Tibial nerve (tissue), 4 donors: ENCODE results near the gene FTCDNL1. TPM values are rescaled to one million over a fixed set of nuclear protein-coding genes. Genes with fewer than 3 reads are reported as not detected.

ENCODE experiments used
- DNase-seq, 2 donors: peaks; one replicate each; pipeline ENCODE4 v3.0.0-alpha.2; 2019; ENCODE audit warnings: low spot score in 2 of 2
- H3K27ac ChIP-seq, 4 donors: fragments of 200-600 bp; sonication (generic) in 3 of 4; one replicate each; pipeline ENCODE4 v1.5.1; 2017 to 2019; ENCODE audit warnings: mild to moderate bottlenecking in 1 of 4
- H3K27me3 ChIP-seq, 2 donors: fragments of 200-600 bp; sonication (generic) in 1 of 2; one replicate each; pipeline versions ENCODE4 v1.5.1 to v1.6.0; 2017 to 2019
- H3K36me3 ChIP-seq, 3 donors: fragments of 200-600 bp; sonication (generic); one replicate each; pipeline ENCODE4 v1.5.1; 2018 to 2019
- H3K4me1 ChIP-seq, 4 donors: fragments of 200-600 bp; sonication (generic) in 3 of 4; one replicate each; pipeline ENCODE4 v1.5.1; 2017 to 2019
- H3K4me3 ChIP-seq, 4 donors: fragments of 200-600 bp; sonication (generic) in 3 of 4; one replicate each; pipeline ENCODE4 v1.5.1; 2017 to 2019; ENCODE audit warnings: mild to moderate bottlenecking in 1 of 4, moderate library complexity in 1 of 4
- H3K9me3 ChIP-seq, 4 donors: fragments of 200-600 bp; sonication (generic) in 3 of 4; one replicate each; pipeline ENCODE4 v1.5.1; 2017 to 2019
- CTCF ChIP-seq, 5 experiments: fragments of 200-600 bp in 3 of 5; fragments of 450-650 bp in 2 of 5; sonication (generic) in 3 of 5; IDR thresholded peaks; one replicate each; pipeline ENCODE4 v1.5.1; 2016 to 2019; ENCODE audit warnings: antibody characterized with exemption in 5 of 5, mild to moderate bottlenecking in 3 of 5, moderate library complexity in 2 of 5
- EP300 ChIP-seq, 2 donors: sonication (generic); formaldehyde crosslinking; IDR thresholded peaks; one replicate each; pipeline ENCODE4 v1.6.1; 2017; ENCODE audit warnings: antibody characterized with exemption in 2 of 2, mild to moderate bottlenecking in 1 of 2
- POLR2A ChIP-seq, 2 donors: fragments of 450-650 bp; IDR thresholded peaks; one replicate each; pipeline ENCODE4 v1.6.1; 2017; ENCODE audit warnings: antibody characterized with exemption in 2 of 2, mild to moderate bottlenecking in 2 of 2, moderate library complexity in 2 of 2
- WGBS, 2 donors: methylation state at CpG; one replicate each; pipeline ENCODE4 v1.1.5; 2018; 5-methylcytosine and 5-hydroxymethylcytosine counted together
- total RNA-seq, 4 donors: library from RNA; depleted of rRNA; stranded (reverse); fragments of >200 nt; gene quantifications; one replicate each; pipeline ENCODE4 v1.1.0, GENCODE V29; 2016

Gene FTCDNL1
- total RNA-seq, 4 donors from 2014 or later, result 1.8 to 9.0 (median 3.4) TPM

DNA sequence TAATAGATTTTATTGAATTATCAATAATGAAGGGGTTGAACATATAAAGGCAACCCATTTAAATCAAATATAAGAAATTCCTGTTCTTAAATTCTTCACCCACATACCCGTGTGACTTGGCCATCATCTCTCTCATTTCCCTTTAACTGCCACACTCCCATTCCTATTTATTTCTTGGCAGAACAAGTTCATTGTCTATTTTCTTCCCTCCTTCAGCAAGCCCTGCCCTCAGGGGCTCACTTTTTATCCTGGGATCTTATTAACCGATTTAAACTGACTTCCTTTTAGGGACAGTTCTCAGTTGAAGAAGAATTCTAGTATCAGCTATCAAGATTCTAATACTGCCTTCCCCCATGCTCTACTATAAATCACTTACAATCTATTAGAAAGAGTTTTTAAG lies 123.2 kb downstream of the FTCDNL1 start:
- H3K36me3 ChIP-seq, result no peaks in the 10 kb centered on the region
- H3K27me3 ChIP-seq, result no peaks in the 10 kb centered on the region
- no peak for DNase-seq
- WGBS, 2 donors, result 36 to 38% methylated on average over 2 of the region's 2 CpGs
- TF ChIP-seq EP300 (IDR thresholded peaks at IDR 0.05) (no peak), CTCF (IDR thresholded peaks at IDR 0.05) (no peak), POLR2A (IDR thresholded peaks at IDR 0.05) (no peak)
- H3K4me3 ChIP-seq, result no peak overlapping the region
- H3K4me1 ChIP-seq, result no peaks in the 10 kb centered on the region
- H3K9me3 ChIP-seq, result no peaks in the 10 kb centered on the region
- H3K27ac ChIP-seq, result no peak overlapping the region

DNA sequence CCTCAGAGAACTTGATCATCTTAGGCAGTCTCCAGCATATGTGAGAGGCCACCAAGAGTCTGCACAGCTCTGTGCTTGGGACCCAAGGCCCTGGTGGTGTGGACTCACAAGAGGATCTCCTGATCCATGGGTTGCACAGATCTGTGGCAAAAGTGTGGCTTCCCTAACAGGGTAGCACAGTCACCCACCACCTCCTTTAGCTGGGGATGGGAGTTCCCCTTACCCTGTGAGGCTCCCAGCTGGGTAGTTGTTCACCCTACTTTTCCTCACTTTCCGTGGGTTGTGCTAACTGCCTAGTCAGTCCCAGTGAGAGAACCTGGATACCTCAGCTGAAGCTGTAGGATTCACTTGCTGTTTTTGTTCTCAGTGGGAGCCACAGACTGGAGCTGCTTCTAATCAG lies 123.7 kb downstream of the FTCDNL1 start:
- Histone ChIP-seq H3K4me3 (no peak overlapping the region), H3K36me3 (no peaks in the 10 kb centered on the region), H3K27me3 (no peaks in the 10 kb centered on the region), H3K4me1 (no peaks in the 10 kb centered on the region), H3K9me3 (peaks cover 0 to under 1% (median 0%) of the 10 kb centered on the region in 4 donors), H3K27ac (no peak overlapping the region)
- WGBS, 2 donors, result 82 to 93% methylated on average over 1 of the region's 1 CpG
- DNase-seq, result no peak
- no peak for TF ChIP-seq CTCF (IDR thresholded peaks at IDR 0.05)
- no peak for TF ChIP-seq EP300 (IDR thresholded peaks at IDR 0.05)
- TF ChIP-seq POLR2A (IDR thresholded peaks at IDR 0.05), result no peak

DNA sequence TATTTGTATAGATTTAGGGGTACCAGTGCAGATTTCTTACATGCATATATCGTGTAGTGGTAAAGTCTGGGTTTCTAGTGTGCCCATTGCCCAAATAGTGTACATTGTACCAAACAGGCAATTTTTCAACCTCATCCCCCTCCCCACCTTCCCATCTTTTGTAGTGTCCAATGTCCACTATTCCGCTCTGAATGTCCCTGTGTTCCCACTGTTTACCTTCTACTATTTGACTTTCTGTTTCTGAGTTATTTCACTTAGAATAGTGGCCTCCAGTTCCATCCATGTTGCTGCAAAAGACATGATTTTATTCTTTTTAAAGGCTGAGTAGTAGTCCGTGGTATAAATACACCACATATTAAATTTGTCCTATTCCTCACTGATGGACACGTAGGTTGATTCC lies 132.9 kb downstream of the FTCDNL1 start:
- TF ChIP-seq CTCF (IDR thresholded peaks at IDR 0.05) (no peak), EP300 (IDR thresholded peaks at IDR 0.05) (no peak), POLR2A (IDR thresholded peaks at IDR 0.05) (no peak)
- peaks cover 0 to 5% (median 0%) of the 10 kb centered on the region in 4 donors for H3K9me3 ChIP-seq
- 93 to 95% methylated on average over 4 of the region's 4 CpGs for WGBS, 2 donors
- H3K27ac ChIP-seq, result no peak overlapping the region
- no peaks in the 10 kb centered on the region for H3K27me3 ChIP-seq
- no peak overlapping the region for H3K4me3 ChIP-seq
- no peaks in the 10 kb centered on the region for H3K36me3 ChIP-seq
- no peak for DNase-seq
- H3K4me1 ChIP-seq, result no peaks in the 10 kb centered on the region

- no peaks in the 10 kb centered on the region for H3K4me1 ChIP-seq
- TF ChIP-seq CTCF (IDR thresholded peaks at IDR 0.05) (no peak), POLR2A (IDR thresholded peaks at IDR 0.05) (no peak)
- peaks cover 0 to 5% (median 0%) of the 10 kb centered on the region in 4 donors for H3K9me3 ChIP-seq
- H3K27ac ChIP-seq, result no peak overlapping the region
- H3K36me3 ChIP-seq, result no peaks in the 10 kb centered on the region
- H3K4me3 ChIP-seq, result no peak overlapping the region
- no peaks in the 10 kb centered on the region for H3K27me3 ChIP-seq
- no peak for DNase-seq
These were observed 133.4 kb downstream of the FTCDNL1 start for GRCh38 chr2:199717587-199717907.

DNA sequence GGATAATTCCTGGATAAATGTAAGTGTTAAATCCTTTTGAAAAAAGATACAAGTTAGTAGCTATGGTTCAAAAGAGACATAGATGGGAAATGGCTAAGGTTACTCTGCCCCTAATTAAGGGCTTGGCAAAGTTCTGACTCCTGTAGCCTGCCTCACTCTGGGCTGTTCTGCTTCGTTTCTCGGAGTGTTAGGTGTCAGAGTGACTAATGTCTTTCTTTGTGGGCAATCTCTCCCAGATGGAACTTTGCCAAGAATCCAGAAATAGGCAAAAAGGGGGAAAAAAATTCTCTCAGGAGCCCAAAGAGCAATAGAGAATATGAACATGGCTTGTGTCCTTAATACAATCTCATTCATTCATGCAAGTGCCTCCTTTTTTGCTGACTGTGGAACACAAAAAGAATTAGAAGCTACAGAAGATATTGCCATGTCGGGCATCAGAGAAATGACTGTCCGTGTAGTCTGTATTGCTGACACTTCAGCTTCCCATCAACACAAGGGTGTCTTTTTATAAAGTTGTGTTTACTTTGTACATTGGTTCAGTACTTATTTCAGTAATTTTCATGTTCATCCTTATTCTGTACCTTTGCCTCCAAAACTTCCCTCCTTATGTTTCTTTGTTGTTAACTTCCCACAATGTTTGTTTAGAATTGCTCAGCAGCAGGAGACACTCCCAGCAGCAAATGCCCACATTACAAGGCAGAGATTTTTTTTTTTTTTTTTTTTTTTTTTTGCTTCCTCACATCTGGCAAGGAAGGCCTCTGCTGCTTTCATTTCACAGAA lies 134.0 kb downstream of the FTCDNL1 start:
- DNase-seq, result no peak
- WGBS, 2 donors, result 29 to 44% methylated on average over 4 of the region's 4 CpGs
- no peaks in the 10 kb centered on the region for H3K36me3 ChIP-seq
- no peak overlapping the region for H3K27ac ChIP-seq
- TF ChIP-seq EP300 (IDR thresholded peaks at IDR 0.05), result no peak
- TF ChIP-seq CTCF (IDR thresholded peaks at IDR 0.05), result no peak
- no peak for TF ChIP-seq POLR2A (IDR thresholded peaks at IDR 0.05)
- no peaks in the 10 kb centered on the region for H3K4me1 ChIP-seq
- H3K4me3 ChIP-seq, result no peak overlapping the region
- H3K27me3 ChIP-seq, result no peaks in the 10 kb centered on the region
- peaks cover 0 to under 1% (median 0%) of the 10 kb centered on the region in 4 donors for H3K9me3 ChIP-seq
